Stimulated activated CD8-positive, alpha-beta memory T cell treated with anti-CD3 and anti-CD28 coated beads, Interleukin-12 subunit alpha, Interleukin-12 subunit beta, amount 100 ng/mL, for 1 hour (primary cell): ENCODE results near the gene PRDX5.

Source experiments
- DNase-seq: peaks from one replicate; pipeline ENCODE4 v3.0.0-alpha.2; 2020; ENCODE audit warnings: low read depth

The PRDX5 gene

GRCh38 chr11:64324692-64325469 lies 7.0 kb downstream of the PRDX5 start:
- no peak for DNase-seq

GRCh38 chr11:64327375-64327774 lies 9.5 kb downstream of the PRDX5 start:
- DNase-seq: no peak

- no peak for DNase-seq
Observed at GRCh38 chr11:64327993-64328392, 10.1 kb downstream of the PRDX5 start.

- DNase-seq: no peak
Observed at GRCh38 chr11:64330888-64331287, 13.0 kb downstream of the PRDX5 start.

GRCh38 chr11:64331569-64332371 lies 13.8 kb downstream of the PRDX5 start:
- peak; percentile 33 for DNase-seq

- DNase-seq: no peak
Observed at GRCh38 chr11:64333556-64333955, 15.6 kb downstream of the PRDX5 start.

GRCh38 chr11:64334764-64335735 lies 17.1 kb downstream of the PRDX5 start:
- no peak for DNase-seq

- no peak for DNase-seq
Observed at GRCh38 chr11:64337538-64338249, 19.8 kb downstream of the PRDX5 start.

GRCh38 chr11:64338716-64339115 lies 20.8 kb downstream of the PRDX5 start:
- DNase-seq: no peak

GRCh38 chr11:64339286-64339685 lies 21.4 kb downstream of the PRDX5 start:
- no peak for DNase-seq

- peak; percentile 77 for DNase-seq
Observed at GRCh38 chr11:64339754-64340408, 22.0 kb downstream of the PRDX5 start, which contains the start of gene CCDC88B. Gene CCDC88B, plus strand, starts transcription at chr11:64340204. Its CDS starts 63 bp downstream, at chr11:64340267.

- peak; percentile 69 for DNase-seq
Observed at GRCh38 chr11:64340671-64341335, 22.9 kb downstream of the PRDX5 start.

- no peak for DNase-seq
Observed at GRCh38 chr11:64341429-64341828, 23.5 kb downstream of the PRDX5 start.

- DNase-seq: peak; percentile 74
Observed at GRCh38 chr11:64341851-64342791, 24.2 kb downstream of the PRDX5 start.

GRCh38 chr11:64342869-64343745 lies 25.2 kb downstream of the PRDX5 start:
- DNase-seq: no peak

- no peak for DNase-seq
Observed at GRCh38 chr11:64343767-64344559, 26.0 kb downstream of the PRDX5 start.

- no peak for DNase-seq
Observed at GRCh38 chr11:64344787-64345186, 26.9 kb downstream of the PRDX5 start.
